HepG2 (cell line): Measurements from ENCODE around the gene SLC2A14. TPM values are rescaled to one million over a fixed set of nuclear protein-coding genes. Genes with fewer than 3 reads are reported as not detected.

Experiments used
- AGO2 ChIP-seq: fragments of 200-400 bp; formaldehyde crosslinking; optimal IDR thresholded peaks from 2 replicates; pipeline ENCODE3; 2017; ENCODE audit warnings: mild to moderate bottlenecking, low read depth, low read length, moderate library complexity
- HHEX ChIP-seq: IDR thresholded peaks from 2 replicates; pipeline ENCODE4 v1.6.1; 2016; ENCODE audit warnings: control low read depth
- HIVEP1 ChIP-seq: sonication (generic); formaldehyde crosslinking; IDR thresholded peaks from 2 replicates; pipeline ENCODE4 v1.4.0; 2020; ENCODE audit warnings: mild to moderate bottlenecking, missing genetic modification reagents
- MED1 ChIP-seq: sonication (generic); formaldehyde crosslinking; IDR thresholded peaks from 2 replicates; pipeline ENCODE4 v1.4.0; 2020; ENCODE audit warnings: missing genetic modification reagents
- NCOR1 ChIP-seq: fragments of 200-600 bp; sonication (generic); IDR thresholded peaks from 2 replicates; pipeline ENCODE4 v1.7.0; 2017; ENCODE audit warnings: antibody characterized with exemption, low read length, borderline replicate concordance
- NFATC3 ChIP-seq: sonication (generic); formaldehyde crosslinking; IDR thresholded peaks from 2 replicates; pipeline ENCODE4 v1.5.1; 2020; ENCODE audit warnings: mild to moderate bottlenecking, missing genetic modification reagents
- NR2F6 ChIP-seq, 2 experiments: IDR thresholded peaks; 2 replicates each; pipeline ENCODE4 v1.6.1; 2016; ENCODE audit warnings: antibody characterized with exemption in 1 of 2, mild to moderate bottlenecking in 1 of 2
- POGZ ChIP-seq: sonication (generic); formaldehyde crosslinking; IDR thresholded peaks from 2 replicates; pipeline ENCODE4 v1.4.0; 2020; ENCODE audit warnings: mild to moderate bottlenecking, missing genetic modification reagents
- SOX13 ChIP-seq, 3 experiments: fragments of 450-650 bp in 1 of 3; sonication (generic) in 1 of 3; formaldehyde crosslinking in 1 of 3; IDR thresholded peaks in 2 of 3; conservative IDR thresholded peaks in 1 of 3; 2 replicates each; pipeline versions ENCODE4 v1.5.0 to v1.6.1; 2016 to 2020; ENCODE audit warnings: antibody characterized with exemption in 1 of 3, mild to moderate bottlenecking in 1 of 3, missing compliant biosample characterization in 1 of 3, missing genetic modification reagents in 1 of 3, moderate library complexity in 1 of 3
- SOX6 ChIP-seq, 2 experiments: fragments of 450-650 bp in 1 of 2; sonication (generic) in 1 of 2; formaldehyde crosslinking in 1 of 2; IDR thresholded peaks; 2 replicates each; pipeline versions ENCODE4 v1.4.0 to v1.6.1; 2017 to 2020; ENCODE audit warnings: antibody characterized with exemption in 1 of 2, mild to moderate bottlenecking in 1 of 2, missing genetic modification reagents in 1 of 2
- ZBTB46 ChIP-seq: sonication (generic); formaldehyde crosslinking; IDR thresholded peaks from 2 replicates; pipeline ENCODE4 v1.4.0; 2020; ENCODE audit warnings: mild to moderate bottlenecking, missing genetic modification reagents, borderline replicate concordance
- ZNF619 ChIP-seq: sonication (generic); formaldehyde crosslinking; IDR thresholded peaks from 2 replicates; pipeline ENCODE4 v1.4.0; 2020; ENCODE audit warnings: mild to moderate bottlenecking, missing genetic modification reagents
- ZNF770 ChIP-seq: sonication (generic); formaldehyde crosslinking; IDR thresholded peaks from 2 replicates; pipeline ENCODE4 v1.5.0; 2020; ENCODE audit warnings: mild to moderate bottlenecking, missing genetic modification reagents
- ZNF83 ChIP-seq: sonication (generic); formaldehyde crosslinking; IDR thresholded peaks from 2 replicates; pipeline ENCODE4 v1.4.0; 2020; ENCODE audit warnings: missing genetic modification reagents, mild to moderate bottlenecking, borderline replicate concordance
- polyA plus RNA-seq, 8 experiments: library from polyadenylated mRNA; depleted of rRNA in 3 of 8; stranded (reverse) in 7 of 8; unstranded in 1 of 8; fragments of >200 nt; fragmentation: Illumina TruSeq in 4 of 8; extraction: Trizol in 4 of 8; gene quantifications; 2 replicates each; pipeline versions ENCODE4 v1.2.1 to v1.2.3, GENCODE V29; 2011 to 2016; ENCODE audit warnings: low read depth in 4 of 8, missing spikeins in 1 of 8, mixed read lengths in 1 of 8; ENCODE audit not compliant: insufficient read depth in 1 of 8
- total RNA-seq, 5 experiments: library from RNA; depleted of rRNA; stranded (reverse); fragments of >200 nt; fragmentation: Illumina TruSeq; extraction: Trizol; gene quantifications; 2 replicates each; pipeline ENCODE4 v1.2.3, GENCODE V29; 2016; ENCODE audit warnings: low read depth in 1 of 5
- TF ChIP-seq, protein P1 (sequence below): sonication (generic); formaldehyde crosslinking; IDR thresholded peaks from 2 replicates; pipeline ENCODE4 v1.4.0; 2020; ENCODE audit warnings: missing genetic modification reagents, borderline replicate concordance
- TF ChIP-seq, protein P2 (sequence below): sonication (generic); formaldehyde crosslinking; IDR thresholded peaks from 2 replicates; pipeline ENCODE4 v1.4.0; 2020; ENCODE audit warnings: missing genetic modification reagents, mild to moderate bottlenecking, borderline replicate concordance
- TF ChIP-seq, protein P3 (sequence below): sonication (generic); formaldehyde crosslinking; IDR thresholded peaks from 2 replicates; pipeline ENCODE4 v1.4.0; 2020; ENCODE audit warnings: missing genetic modification reagents, mild to moderate bottlenecking, borderline replicate concordance

The SLC2A14 gene
- total and polyA plus RNA-seq, 2 of the 13 experiments (the other 11 are each of a cell fraction or from before 2014, with no cell fraction given) = 7.7 to 39.0 TPM

- no peak for TF ChIP-seq ZBTB46 (CRISPR knock-in tag)
- 0 out of 2 replicates have a peak, but pooled peaks have one; percentile 20 for TF ChIP-seq POGZ (CRISPR knock-in tag)
- TF ChIP-seq, protein P1, sequence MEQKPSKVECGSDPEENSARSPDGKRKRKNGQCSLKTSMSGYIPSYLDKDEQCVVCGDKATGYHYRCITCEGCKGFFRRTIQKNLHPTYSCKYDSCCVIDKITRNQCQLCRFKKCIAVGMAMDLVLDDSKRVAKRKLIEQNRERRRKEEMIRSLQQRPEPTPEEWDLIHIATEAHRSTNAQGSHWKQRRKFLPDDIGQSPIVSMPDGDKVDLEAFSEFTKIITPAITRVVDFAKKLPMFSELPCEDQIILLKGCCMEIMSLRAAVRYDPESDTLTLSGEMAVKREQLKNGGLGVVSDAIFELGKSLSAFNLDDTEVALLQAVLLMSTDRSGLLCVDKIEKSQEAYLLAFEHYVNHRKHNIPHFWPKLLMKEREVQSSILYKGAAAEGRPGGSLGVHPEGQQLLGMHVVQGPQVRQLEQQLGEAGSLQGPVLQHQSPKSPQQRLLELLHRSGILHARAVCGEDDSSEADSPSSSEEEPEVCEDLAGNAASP (CRISPR knock-in tag) = 0 out of 2 replicates have a peak, but pooled peaks have one; percentile 15
- TF ChIP-seq, protein P2, sequence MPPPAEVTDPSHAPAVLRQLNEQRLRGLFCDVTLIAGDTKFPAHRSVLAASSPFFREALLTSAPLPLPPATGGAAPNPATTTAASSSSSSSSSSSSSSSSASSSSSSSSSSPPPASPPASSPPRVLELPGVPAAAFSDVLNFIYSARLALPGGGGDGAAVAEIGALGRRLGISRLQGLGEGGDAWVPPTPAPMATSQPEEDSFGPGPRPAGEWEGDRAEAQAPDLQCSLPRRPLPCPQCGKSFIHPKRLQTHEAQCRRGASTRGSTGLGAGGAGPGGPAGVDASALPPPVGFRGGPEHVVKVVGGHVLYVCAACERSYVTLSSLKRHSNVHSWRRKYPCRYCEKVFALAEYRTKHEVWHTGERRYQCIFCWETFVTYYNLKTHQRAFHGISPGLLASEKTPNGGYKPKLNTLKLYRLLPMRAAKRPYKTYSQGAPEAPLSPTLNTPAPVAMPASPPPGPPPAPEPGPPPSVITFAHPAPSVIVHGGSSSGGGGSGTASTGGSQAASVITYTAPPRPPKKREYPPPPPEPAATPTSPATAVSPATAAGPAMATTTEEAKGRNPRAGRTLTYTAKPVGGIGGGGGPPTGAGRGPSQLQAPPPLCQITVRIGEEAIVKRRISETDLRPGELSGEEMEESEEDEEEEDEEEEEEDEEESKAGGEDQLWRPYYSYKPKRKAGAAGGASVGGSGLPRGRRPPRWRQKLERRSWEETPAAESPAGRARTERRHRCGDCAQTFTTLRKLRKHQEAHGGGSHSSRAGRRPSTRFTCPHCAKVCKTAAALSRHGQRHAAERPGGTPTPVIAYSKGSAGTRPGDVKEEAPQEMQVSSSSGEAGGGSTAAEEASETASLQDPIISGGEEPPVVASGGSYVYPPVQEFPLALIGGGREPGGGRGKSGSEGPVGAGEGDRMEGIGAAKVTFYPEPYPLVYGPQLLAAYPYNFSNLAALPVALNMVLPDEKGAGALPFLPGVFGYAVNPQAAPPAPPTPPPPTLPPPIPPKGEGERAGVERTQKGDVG (CRISPR knock-in tag) = no peak
- no peak for TF ChIP-seq ZNF619
- TF ChIP-seq NFATC3 (CRISPR knock-in tag) = no peak
- no peak for TF ChIP-seq SOX13 (IDR thresholded peaks at IDR 0.05)
- peak in 1 of 2 experiments; percentile 27; a peak in 1 of 4 replicates for TF ChIP-seq SOX13 (CRISPR knock-in tag; conservative IDR thresholded peaks at IDR 0.05 in 1 of 2, IDR thresholded peaks at IDR 0.05 in 1 of 2)
- peak; percentile 81 for TF ChIP-seq NR2F6 (IDR thresholded peaks at IDR 0.05)
- TF ChIP-seq NR2F6 (CRISPR knock-in tag; IDR thresholded peaks at IDR 0.05) = peak; percentile 75
- TF ChIP-seq SOX6 (IDR thresholded peaks at IDR 0.05) = no peak
- TF ChIP-seq SOX6 (CRISPR knock-in tag; IDR thresholded peaks at IDR 0.05) = peak; percentile 44; the same call in 1 of the 2 replicates
- TF ChIP-seq NCOR1 = no peak
- no peak for TF ChIP-seq ZNF83 (CRISPR knock-in tag)
- 0 out of 2 replicates have a peak, but pooled peaks have one; percentile 17 for TF ChIP-seq MED1
- TF ChIP-seq HHEX (CRISPR knock-in tag) = no peak
- TF ChIP-seq HIVEP1 (CRISPR knock-in tag) = no peak
- TF ChIP-seq AGO2 = no peak
- TF ChIP-seq ZNF770 (CRISPR knock-in tag) = peak; percentile 74
- TF ChIP-seq, protein P3, sequence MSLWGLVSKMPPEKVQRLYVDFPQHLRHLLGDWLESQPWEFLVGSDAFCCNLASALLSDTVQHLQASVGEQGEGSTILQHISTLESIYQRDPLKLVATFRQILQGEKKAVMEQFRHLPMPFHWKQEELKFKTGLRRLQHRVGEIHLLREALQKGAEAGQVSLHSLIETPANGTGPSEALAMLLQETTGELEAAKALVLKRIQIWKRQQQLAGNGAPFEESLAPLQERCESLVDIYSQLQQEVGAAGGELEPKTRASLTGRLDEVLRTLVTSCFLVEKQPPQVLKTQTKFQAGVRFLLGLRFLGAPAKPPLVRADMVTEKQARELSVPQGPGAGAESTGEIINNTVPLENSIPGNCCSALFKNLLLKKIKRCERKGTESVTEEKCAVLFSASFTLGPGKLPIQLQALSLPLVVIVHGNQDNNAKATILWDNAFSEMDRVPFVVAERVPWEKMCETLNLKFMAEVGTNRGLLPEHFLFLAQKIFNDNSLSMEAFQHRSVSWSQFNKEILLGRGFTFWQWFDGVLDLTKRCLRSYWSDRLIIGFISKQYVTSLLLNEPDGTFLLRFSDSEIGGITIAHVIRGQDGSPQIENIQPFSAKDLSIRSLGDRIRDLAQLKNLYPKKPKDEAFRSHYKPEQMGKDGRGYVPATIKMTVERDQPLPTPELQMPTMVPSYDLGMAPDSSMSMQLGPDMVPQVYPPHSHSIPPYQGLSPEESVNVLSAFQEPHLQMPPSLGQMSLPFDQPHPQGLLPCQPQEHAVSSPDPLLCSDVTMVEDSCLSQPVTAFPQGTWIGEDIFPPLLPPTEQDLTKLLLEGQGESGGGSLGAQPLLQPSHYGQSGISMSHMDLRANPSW = no peak
These were observed 6.5 kb upstream of the SLC2A14 start (continued) for GRCh38 chr12:7879246-7879645.
